ENCODE results near the gene DNAJA1.
"Not testable (repeated sequence)": the region's sequence is repeated elsewhere in the genome, so short reads cannot be mapped to it uniquely, and the experiment has no call there.

Gene DNAJA1

GRCh38 chr9:33024966-33025571 lies at the start of gene DNAJA1:
DNAJA1 (plus strand) TSS chr9:33025273; CDS start chr9:33026485, 1,212 bp downstream.
- peak; percentile 81 to 89 for DNase-seq

GRCh38 chr9:32978051-32978450 lies 47.0 kb upstream of the DNAJA1 start:
- no peak for DNase-seq

GRCh38 chr9:32986971-32987370 lies 38.1 kb upstream of the DNAJA1 start:
- no peak for DNase-seq

GRCh38 chr9:32989660-32990059 lies 35.4 kb upstream of the DNAJA1 start:
- no peak for DNase-seq

GRCh38 chr9:32991897-32992594 lies 33.0 kb upstream of the DNAJA1 start:
- no peak for DNase-seq

- DNase-seq: peak; percentile 9 to 29
Measured at GRCh38 chr9:32992595-32993238, 32.4 kb upstream of the DNAJA1 start.

- not testable (repeated sequence) for DNase-seq
Measured at GRCh38 chr9:33000682-33001055, 24.4 kb upstream of the DNAJA1 start.

GRCh38 chr9:33005335-33005734 lies 19.7 kb upstream of the DNAJA1 start:
- DNase-seq: not testable (repeated sequence)

- no peak for DNase-seq
Measured at GRCh38 chr9:33007755-33008154, 17.3 kb upstream of the DNAJA1 start.

- DNase-seq: peak; percentile 12 to 36
Measured at GRCh38 chr9:33011831-33012230, 13.2 kb upstream of the DNAJA1 start.

- no peak for DNase-seq
Measured at GRCh38 chr9:33012328-33013069, 12.6 kb upstream of the DNAJA1 start.

- no peak for DNase-seq
Measured at GRCh38 chr9:33013962-33014664, 11.0 kb upstream of the DNAJA1 start.

- no peak for DNase-seq
Measured at GRCh38 chr9:33014665-33015014, 10.4 kb upstream of the DNAJA1 start.

- DNase-seq: no peak
Measured at GRCh38 chr9:33017283-33018041, 7.6 kb upstream of the DNAJA1 start.

- DNase-seq: no peak
Measured at GRCh38 chr9:33019797-33020196, 5.3 kb upstream of the DNAJA1 start.

GRCh38 chr9:33022303-33022702 lies 2.8 kb upstream of the DNAJA1 start:
- no peak for DNase-seq

- DNase-seq: no peak
Measured at GRCh38 chr9:33022755-33023154, 2.3 kb upstream of the DNAJA1 start.

GRCh38 chr9:33023661-33024060 lies 1.4 kb upstream of the DNAJA1 start:
- no peak for DNase-seq

- DNase-seq: peak; percentile 25 to 32
Measured at GRCh38 chr9:33024126-33024965, 727 bp upstream of the DNAJA1 start.

- peak; percentile 37 to 65 for DNase-seq
Measured at GRCh38 chr9:33025572-33026342, 684 bp downstream of the DNAJA1 start.
